Neural crest cell (in vitro differentiated cells): ENCODE results near the gene AADAC. TPM values are rescaled to one million over a fixed set of nuclear protein-coding genes. Genes with fewer than 3 reads are reported as not detected.
"Not testable (repeated sequence)": the region's sequence is repeated elsewhere in the genome, so short reads cannot be mapped to it uniquely, and the experiment has no call there.

Source experiments
- DNase-seq: peaks from one replicate; pipeline ENCODE4 v3.0.0; 2021; ENCODE audit warnings: low read depth, mixed read lengths, low spot score
- H3K27ac Mint-ChIP-seq: one replicate; pipeline ENCODE4 v1.8.0; 2021; ENCODE audit warnings: mild to moderate bottlenecking, mixed read lengths; ENCODE audit not compliant: unreplicated experiment
- H3K27me3 Mint-ChIP-seq: 2 replicates; pipeline ENCODE4 v1.8.0; 2021; ENCODE audit warnings: low read depth, mild to moderate bottlenecking, mixed read lengths
- H3K36me3 Mint-ChIP-seq: 2 replicates; pipeline ENCODE4 v1.8.0; 2021; ENCODE audit warnings: low read depth, mild to moderate bottlenecking, mixed read lengths
- H3K4me1 Mint-ChIP-seq: 2 replicates; pipeline ENCODE4 v1.8.0; 2021; ENCODE audit warnings: mixed read lengths
- H3K4me3 Mint-ChIP-seq: one replicate; pipeline ENCODE4 v1.8.0; 2021; ENCODE audit warnings: mild to moderate bottlenecking, mixed read lengths
- H3K9me3 Mint-ChIP-seq: 2 replicates; pipeline ENCODE4 v1.8.0; 2021; ENCODE audit warnings: mixed read lengths
- total RNA-seq: library from RNA; stranded (reverse); gene quantifications from 2 replicates; pipeline ENCODE4 v1.2.1, GENCODE V29; 2021
- TF ChIP-seq, protein P1 (sequence below): fragments of 200-600 bp; sonication (generic); conservative IDR thresholded peaks from 2 replicates; pipeline ENCODE4 v1.5.0; 2021; ENCODE audit warnings: antibody characterized with exemption, mild to moderate bottlenecking

Gene AADAC
- total RNA-seq, 1 donor from 2014 or later = not detected

DNA sequence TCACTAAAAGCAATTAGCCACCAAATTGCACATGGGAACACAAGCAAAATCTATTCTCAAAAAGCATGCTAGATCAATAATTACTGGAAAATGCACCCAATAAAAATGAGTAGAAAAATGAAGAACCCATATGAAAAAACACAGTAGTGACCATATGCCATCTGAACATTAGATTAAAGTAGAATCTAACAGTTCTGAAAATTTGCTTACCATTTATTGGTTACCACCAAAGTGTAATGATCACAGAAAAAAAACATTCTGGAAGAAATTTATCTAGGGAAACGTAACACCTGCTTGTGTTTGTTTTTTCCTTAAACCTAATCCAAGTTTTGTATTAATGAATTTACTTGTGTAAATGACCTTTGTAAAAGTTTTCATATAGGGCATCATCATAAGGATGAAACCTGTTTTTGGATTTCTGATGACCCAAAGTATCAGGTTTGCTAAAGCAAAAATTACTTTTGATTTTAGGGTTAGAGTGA lies 37.6 kb upstream of the AADAC start:
- Mint-ChIP-seq H3K27ac (no peak overlapping the region), H3K4me1 (no peaks in the 10 kb centered on the region), H3K36me3 (no peaks in the 10 kb centered on the region), H3K4me3 (no peak overlapping the region), H3K9me3 (no peaks in the 10 kb centered on the region), H3K27me3 (no peaks in the 10 kb centered on the region)
- DNase-seq = no peak
- TF ChIP-seq, protein P1, sequence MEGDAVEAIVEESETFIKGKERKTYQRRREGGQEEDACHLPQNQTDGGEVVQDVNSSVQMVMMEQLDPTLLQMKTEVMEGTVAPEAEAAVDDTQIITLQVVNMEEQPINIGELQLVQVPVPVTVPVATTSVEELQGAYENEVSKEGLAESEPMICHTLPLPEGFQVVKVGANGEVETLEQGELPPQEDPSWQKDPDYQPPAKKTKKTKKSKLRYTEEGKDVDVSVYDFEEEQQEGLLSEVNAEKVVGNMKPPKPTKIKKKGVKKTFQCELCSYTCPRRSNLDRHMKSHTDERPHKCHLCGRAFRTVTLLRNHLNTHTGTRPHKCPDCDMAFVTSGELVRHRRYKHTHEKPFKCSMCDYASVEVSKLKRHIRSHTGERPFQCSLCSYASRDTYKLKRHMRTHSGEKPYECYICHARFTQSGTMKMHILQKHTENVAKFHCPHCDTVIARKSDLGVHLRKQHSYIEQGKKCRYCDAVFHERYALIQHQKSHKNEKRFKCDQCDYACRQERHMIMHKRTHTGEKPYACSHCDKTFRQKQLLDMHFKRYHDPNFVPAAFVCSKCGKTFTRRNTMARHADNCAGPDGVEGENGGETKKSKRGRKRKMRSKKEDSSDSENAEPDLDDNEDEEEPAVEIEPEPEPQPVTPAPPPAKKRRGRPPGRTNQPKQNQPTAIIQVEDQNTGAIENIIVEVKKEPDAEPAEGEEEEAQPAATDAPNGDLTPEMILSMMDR = no peak

- TF ChIP-seq, protein P1 = no peak
- H3K27ac Mint-ChIP-seq = no peak overlapping the region
- H3K27me3 Mint-ChIP-seq = no peaks in the 10 kb centered on the region
- H3K36me3 Mint-ChIP-seq = no peaks in the 10 kb centered on the region
- H3K4me3 Mint-ChIP-seq = no peak overlapping the region
- H3K9me3 Mint-ChIP-seq = no peaks in the 10 kb centered on the region
- DNase-seq = no peak
- no peaks in the 10 kb centered on the region for H3K4me1 Mint-ChIP-seq
Measured at GRCh38 chr3:151777880-151778279, 36.0 kb upstream of the AADAC start.

DNA sequence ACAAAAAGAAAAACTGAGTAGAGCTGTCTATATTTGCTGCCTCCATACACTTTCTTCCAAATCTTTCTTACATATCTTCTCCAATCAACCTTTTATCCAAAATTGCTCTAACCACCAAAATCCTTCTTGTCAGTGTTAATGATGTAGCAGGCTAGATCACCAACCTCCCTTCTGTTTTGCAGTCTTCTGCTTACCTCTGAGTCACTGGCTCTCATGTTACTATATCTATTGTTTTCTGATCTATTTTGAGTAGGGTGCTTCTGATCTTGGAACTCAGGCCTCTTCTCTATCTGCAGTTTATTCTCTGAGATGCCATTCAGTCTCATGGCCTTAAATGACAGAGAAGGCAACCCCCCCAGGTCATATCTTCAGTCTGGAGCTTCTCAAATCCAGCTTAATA lies 26.3 kb upstream of the AADAC start:
- Mint-ChIP-seq H3K27ac (no peak overlapping the region), H3K4me3 (no peak overlapping the region), H3K36me3 (no peaks in the 10 kb centered on the region), H3K4me1 (no peaks in the 10 kb centered on the region), H3K27me3 (no peaks in the 10 kb centered on the region), H3K9me3 (no peaks in the 10 kb centered on the region)
- TF ChIP-seq, protein P1 = no peak
- no peak for DNase-seq

GRCh38 chr3:151788401-151788800 lies 25.5 kb upstream of the AADAC start:
- no peaks in the 10 kb centered on the region for H3K4me1 Mint-ChIP-seq

GRCh38 chr3:151789853-151790463 lies 24.0 kb upstream of the AADAC start:
- H3K27ac Mint-ChIP-seq = no peak overlapping the region
- H3K4me1 Mint-ChIP-seq = no peaks in the 10 kb centered on the region
- no peak for DNase-seq
- no peaks in the 10 kb centered on the region for H3K36me3 Mint-ChIP-seq
- no peak overlapping the region for H3K4me3 Mint-ChIP-seq
- H3K27me3 Mint-ChIP-seq = no peaks in the 10 kb centered on the region
- H3K9me3 Mint-ChIP-seq = no peaks in the 10 kb centered on the region
- TF ChIP-seq, protein P1 = no peak

More at GRCh38 chr3:151788401-151788800, 25.5 kb upstream of the AADAC start:
- no peaks in the 10 kb centered on the region for H3K27me3 Mint-ChIP-seq
- H3K9me3 Mint-ChIP-seq = no peaks in the 10 kb centered on the region
- TF ChIP-seq, protein P1 = no peak
- no peak for DNase-seq
- no peak overlapping the region for H3K4me3 Mint-ChIP-seq
- no peak overlapping the region for H3K27ac Mint-ChIP-seq
- no peaks in the 10 kb centered on the region for H3K36me3 Mint-ChIP-seq

GRCh38 chr3:151790763-151791162 lies 23.2 kb upstream of the AADAC start:
- H3K36me3 Mint-ChIP-seq, H3K4me1 Mint-ChIP-seq, H3K9me3 Mint-ChIP-seq, DNase-seq, H3K4me3 Mint-ChIP-seq, H3K27ac Mint-ChIP-seq, H3K27me3 Mint-ChIP-seq: not testable (repeated sequence)
